Myometrial cell (primary cell): ENCODE data around the gene PM20D2. TPM values are rescaled to one million over a fixed set of nuclear protein-coding genes. Genes with fewer than 3 reads are reported as not detected.

ENCODE experiments used
- total RNA-seq: library from RNA; depleted of rRNA; stranded (reverse); fragments of >200 nt; gene quantifications from 2 replicates; pipeline ENCODE4 v1.2.3, GENCODE V29; 2015

The PM20D2 gene
- total RNA-seq: 4.6 and 6.6 TPM in 2 replicates

GRCh38 chr6:89145956-89146717 lies at the start of gene PM20D2:
TSS of gene PM20D2 (plus strand) at chr6:89146055. CDS start at chr6:89146145, 90 bp downstream.

GRCh38 chr6:89117211-89118108 lies 28.4 kb upstream of the PM20D2 start, which contains the start of gene SRSF12:
TSS of gene SRSF12 (minus strand) at chr6:89118071. CDS start at chr6:89117887, 184 bp downstream.

Other genes starting within 250 kb of the PM20D2 start
- 15.9 and 18.3 TPM in 2 replicates for gene RNGTT, start 182.4 kb upstream of the PM20D2 start, total RNA-seq
- gene PNRC1, start 65.3 kb upstream of the PM20D2 start, total RNA-seq: 34.6 and 47.3 TPM in 2 replicates
- not detected in 2 replicates for gene SRSF12, start 28.0 kb upstream of the PM20D2 start, total RNA-seq
- not detected in 2 replicates for gene GABRR1, start 71.3 kb downstream of the PM20D2 start, total RNA-seq
- gene GABRR2, start 169.2 kb downstream of the PM20D2 start, total RNA-seq: not detected in 2 replicates
- gene UBE2J1, start 206.7 kb downstream of the PM20D2 start, total RNA-seq: 36.5 and 37.5 TPM in 2 replicates